HFFc6 (cell line): ENCODE measurements around the gene LAMB2. TPM values are rescaled to one million over a fixed set of nuclear protein-coding genes. Genes with fewer than 3 reads are reported as not detected.
A peak's percentile ranks its signal among the peaks of the same experiment; 100 is the strongest.

Experiments
- DNase-seq: peaks from one replicate; pipeline ENCODE4 v3.0.0-alpha.2; 2018
- H3K27ac Mint-ChIP-seq: 2 replicates; pipeline ENCODE4 v1.8.0; 2020; ENCODE audit warnings: mild to moderate bottlenecking, mixed read lengths
- H3K27me3 Mint-ChIP-seq: 2 replicates; pipeline ENCODE4 v1.8.0; 2021; ENCODE audit warnings: mild to moderate bottlenecking, moderate library complexity, mixed read lengths; ENCODE audit not compliant: insufficient read depth
- H3K36me3 Mint-ChIP-seq: 2 replicates; pipeline ENCODE4 v1.8.0; 2021; ENCODE audit warnings: low read depth, mixed read lengths
- H3K4me1 Mint-ChIP-seq: 2 replicates; pipeline ENCODE4 v1.8.0; 2020; ENCODE audit warnings: low read depth, mixed read lengths
- H3K4me3 Mint-ChIP-seq: 2 replicates; pipeline ENCODE4 v1.8.0; 2020; ENCODE audit warnings: mild to moderate bottlenecking, moderate library complexity, mixed read lengths
- H3K9me3 Mint-ChIP-seq: 2 replicates; pipeline ENCODE4 v1.8.0; 2020; ENCODE audit warnings: mild to moderate bottlenecking, mixed read lengths
- total RNA-seq, 6 experiments: library from RNA; stranded (reverse); fragmentation: NEBNext Ultra II Directional; extraction: Animal tissue kit (Norgen Biotek cat#: 25700); gene quantifications; 2 replicates in 1 of 6; 3 replicates in 5 of 6; pipeline ENCODE4 v1.2.3, GENCODE V29; 2021
- TF ChIP-seq, protein P1 (sequence below): fragments of 200-600 bp; sonication (generic); IDR thresholded peaks from 2 replicates; pipeline ENCODE4 v1.5.0; 2021; ENCODE audit warnings: antibody characterized with exemption, mild to moderate bottlenecking

Gene LAMB2
- total RNA-seq, 6 experiments from 2014 or later, result 432 to 518 (median 449) TPM

DNA sequence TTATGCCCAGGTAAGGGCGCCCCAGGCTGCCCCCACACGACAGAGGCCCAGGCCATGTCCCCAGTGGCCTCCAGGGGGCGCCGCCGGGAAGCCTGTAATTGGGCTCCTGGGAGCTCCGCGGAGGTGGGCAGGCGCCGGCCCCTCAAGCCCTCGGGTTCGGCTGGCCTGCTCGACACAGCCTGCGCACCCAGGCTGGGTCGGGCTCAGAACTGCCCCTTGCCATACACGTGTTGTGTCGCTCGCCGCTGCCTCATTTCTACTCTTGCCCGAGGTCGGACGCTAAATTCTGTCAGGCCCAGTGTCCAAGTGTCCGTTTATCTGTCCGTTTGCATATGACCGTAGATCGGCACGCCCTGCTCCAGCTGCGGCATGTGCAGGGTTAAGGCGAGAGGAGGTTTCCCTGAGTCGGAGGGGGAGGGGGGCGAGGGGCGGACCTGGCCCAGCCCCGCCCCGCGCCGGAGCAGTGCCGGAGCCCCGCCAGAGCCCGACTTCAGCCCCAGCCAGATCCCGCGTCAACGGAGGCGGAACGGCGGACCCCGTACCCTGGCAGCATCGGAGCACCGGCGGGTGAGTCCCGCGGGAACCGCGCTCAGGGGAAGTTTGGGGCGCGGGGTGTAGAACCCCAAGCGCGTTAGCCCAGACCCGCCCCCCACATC, 38.4 kb upstream of the LAMB2 start, which contains the start of gene KLHDC8B:
Gene KLHDC8B (plus strand): TSS at position 480 of the 656 bp plus-strand sequence. CDS start 1,172 bp downstream, outside the sequence.
- H3K4me3 Mint-ChIP-seq, result peak within 1 kb of the TSS; percentile 91
- TF ChIP-seq, protein P1, sequence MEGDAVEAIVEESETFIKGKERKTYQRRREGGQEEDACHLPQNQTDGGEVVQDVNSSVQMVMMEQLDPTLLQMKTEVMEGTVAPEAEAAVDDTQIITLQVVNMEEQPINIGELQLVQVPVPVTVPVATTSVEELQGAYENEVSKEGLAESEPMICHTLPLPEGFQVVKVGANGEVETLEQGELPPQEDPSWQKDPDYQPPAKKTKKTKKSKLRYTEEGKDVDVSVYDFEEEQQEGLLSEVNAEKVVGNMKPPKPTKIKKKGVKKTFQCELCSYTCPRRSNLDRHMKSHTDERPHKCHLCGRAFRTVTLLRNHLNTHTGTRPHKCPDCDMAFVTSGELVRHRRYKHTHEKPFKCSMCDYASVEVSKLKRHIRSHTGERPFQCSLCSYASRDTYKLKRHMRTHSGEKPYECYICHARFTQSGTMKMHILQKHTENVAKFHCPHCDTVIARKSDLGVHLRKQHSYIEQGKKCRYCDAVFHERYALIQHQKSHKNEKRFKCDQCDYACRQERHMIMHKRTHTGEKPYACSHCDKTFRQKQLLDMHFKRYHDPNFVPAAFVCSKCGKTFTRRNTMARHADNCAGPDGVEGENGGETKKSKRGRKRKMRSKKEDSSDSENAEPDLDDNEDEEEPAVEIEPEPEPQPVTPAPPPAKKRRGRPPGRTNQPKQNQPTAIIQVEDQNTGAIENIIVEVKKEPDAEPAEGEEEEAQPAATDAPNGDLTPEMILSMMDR, result peak; percentile 99
- peak within 1 kb of the TSS; percentile 87 for H3K27ac Mint-ChIP-seq
- H3K4me1 Mint-ChIP-seq, result peaks cover 31% of the 10 kb centered on the region
- peak; percentile 73 for DNase-seq
- H3K9me3 Mint-ChIP-seq, result no peaks in the 10 kb centered on the region
- peaks cover 2% of the 10 kb centered on the region for H3K27me3 Mint-ChIP-seq
- H3K36me3 Mint-ChIP-seq, result no peaks in the 10 kb centered on the region

GRCh38 chr3:49170744-49171118, 37.9 kb upstream of the LAMB2 start:
- Mint-ChIP-seq H3K27me3 (peaks cover 3% of the 10 kb centered on the region), H3K9me3 (no peaks in the 10 kb centered on the region), H3K36me3 (no peaks in the 10 kb centered on the region), H3K27ac (peak overlapping the region; percentile 87), H3K4me1 (peaks cover 31% of the 10 kb centered on the region), H3K4me3 (peak overlapping the region; percentile 91)
- no peak for DNase-seq
- TF ChIP-seq, protein P1, result no peak

- TF ChIP-seq, protein P1, result no peak
- Mint-ChIP-seq H3K27me3 (peaks cover 7% of the 10 kb centered on the region), H3K9me3 (no peaks in the 10 kb centered on the region), H3K4me3 (peak overlapping the region; percentile 87), H3K36me3 (peaks cover 13% of the 10 kb centered on the region), H3K4me1 (peaks cover 24% of the 10 kb centered on the region), H3K27ac (peak overlapping the region; percentile 85)
- DNase-seq, result no peak
Measured at GRCh38 chr3:49166752-49167556, 34.1 kb upstream of the LAMB2 start.

DNA sequence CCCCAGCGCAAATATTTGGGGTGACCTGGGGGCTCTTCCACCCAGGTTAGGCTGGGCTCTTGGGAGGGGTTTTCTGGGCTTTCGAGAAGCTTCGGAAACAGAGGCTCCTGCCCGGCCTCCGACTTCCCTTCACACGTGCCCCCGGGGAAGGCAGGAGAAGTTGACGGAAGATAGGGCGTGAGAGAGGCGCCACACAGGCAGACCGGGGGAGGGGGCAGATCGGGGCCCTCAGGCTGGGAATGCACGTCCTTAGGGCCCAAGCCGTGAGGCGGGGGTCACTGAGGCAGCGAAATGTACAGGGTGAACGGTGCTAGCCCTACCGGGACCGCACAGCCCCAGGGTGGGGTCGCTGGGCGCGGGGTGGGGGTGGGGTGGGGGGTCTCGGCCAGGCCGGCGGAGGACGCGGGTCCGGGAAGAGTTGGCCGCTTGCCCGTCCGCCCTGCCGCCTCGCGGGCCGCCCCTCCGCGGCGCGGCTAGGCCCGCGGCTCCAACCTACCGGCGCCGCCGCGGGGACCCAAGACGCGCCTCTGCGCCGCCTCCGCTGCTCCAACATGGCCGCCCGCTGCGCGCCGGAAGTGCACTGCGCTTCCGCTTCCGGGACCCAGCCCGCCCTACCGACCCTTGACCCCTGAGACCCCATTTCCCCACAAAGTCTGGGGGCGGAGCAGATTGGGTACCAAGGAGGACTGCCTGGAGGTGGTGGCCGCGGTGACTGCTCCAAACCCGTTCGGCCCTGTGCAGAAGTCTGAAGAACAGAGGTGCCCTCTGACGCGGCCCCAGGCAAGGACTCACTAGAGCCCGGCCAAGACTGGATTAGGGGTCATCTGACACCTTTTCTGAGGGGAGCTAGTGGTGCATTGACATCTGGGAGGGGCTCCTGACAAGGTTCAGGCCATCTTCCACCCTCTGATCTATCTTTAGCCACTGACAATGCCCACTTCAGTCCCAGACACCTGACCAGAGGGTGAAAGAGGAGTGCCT, 33.2 kb upstream of the LAMB2 start, which contains the start of gene CCDC71:
Gene CCDC71 (minus strand): TSS at position 561 of the 981 bp plus-strand sequence. CDS start 2,123 bp downstream, outside the sequence.
- DNase-seq, result peak; percentile 14
- H3K27ac Mint-ChIP-seq, result peak within 1 kb of the TSS; percentile 85

More for the DNA sequence above, 33.2 kb upstream of the LAMB2 start, which contains the start of gene CCDC71:
- H3K27me3 Mint-ChIP-seq, result peaks cover 7% of the 10 kb centered on the region
- H3K4me1 Mint-ChIP-seq, result peaks cover 20% of the 10 kb centered on the region
- H3K36me3 Mint-ChIP-seq, result peaks cover 13% of the 10 kb centered on the region
- H3K4me3 Mint-ChIP-seq, result peak within 1 kb of the TSS; percentile 94
- TF ChIP-seq, protein P1, result no peak
- H3K9me3 Mint-ChIP-seq, result no peaks in the 10 kb centered on the region
